Adrenal gland (tissue), 5 donors: ENCODE results near the gene CADPS.

Source experiments
- CTCF ChIP-seq, 6 experiments: fragments of 450-650 bp in 4 of 6; fragments of 200-600 bp in 2 of 6; sonication (generic) in 1 of 6; IDR thresholded peaks; 1 replicate in 5 of 6; 2 replicates in 1 of 6; pipeline versions ENCODE4 v1.5.1 to v1.8.0; 2016 to 2021; ENCODE audit warnings: antibody characterized with exemption in 6 of 6, mild to moderate bottlenecking in 2 of 6, moderate library complexity in 1 of 6
- POLR2A ChIP-seq, 2 donors: fragments of 450-650 bp; IDR thresholded peaks; one replicate each; pipeline ENCODE4 v1.6.1; 2017; ENCODE audit warnings: antibody characterized with exemption in 2 of 2, mild to moderate bottlenecking in 2 of 2, moderate library complexity in 1 of 2
- donor health status: DM: no; HTN: no; CAD: no.

DNA sequence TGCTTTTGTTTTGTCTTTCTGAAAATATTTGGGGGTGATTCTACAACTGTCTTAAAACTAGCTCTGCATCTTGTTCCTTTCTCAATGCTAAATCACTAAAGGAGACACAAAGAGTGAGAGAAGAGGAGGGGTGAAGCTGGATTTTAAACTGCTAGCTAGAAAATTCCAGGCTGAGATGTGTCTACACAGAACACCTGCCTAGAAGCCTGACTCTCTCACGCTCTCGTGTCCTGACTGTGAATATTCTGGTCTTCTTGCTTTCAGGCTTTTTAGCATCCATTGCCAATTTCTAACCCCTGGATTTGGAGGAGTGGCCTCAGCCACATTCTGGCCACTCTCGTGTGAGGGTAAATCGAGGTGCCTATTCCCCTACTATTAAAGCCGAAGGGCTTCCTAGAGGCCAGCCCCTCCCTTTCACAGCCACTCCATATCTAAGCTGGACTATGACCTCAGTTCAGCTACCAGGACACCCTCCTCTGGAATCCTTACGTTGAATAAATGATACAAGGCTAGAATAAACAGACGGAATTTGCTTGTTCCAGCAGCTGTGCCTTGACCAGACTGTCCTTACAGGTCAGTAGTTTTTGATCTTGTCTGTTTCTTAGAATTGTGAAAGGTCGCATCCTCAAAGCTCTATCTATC lies 353.6 kb downstream of the CADPS start:
- no peak for TF ChIP-seq CTCF (IDR thresholded peaks at IDR 0.05)
- no peak for TF ChIP-seq POLR2A (IDR thresholded peaks at IDR 0.05)
